GM23338 (cell line): ENCODE measurements around the gene TTC21B. TPM values are rescaled to one million over a fixed set of nuclear protein-coding genes. Genes with fewer than 3 reads are reported as not detected.

Source experiments
- ATAC-seq: fragments of 200-7000 bp; cut with Tn5 transposase; 3 replicates; pipeline ENCODE4 v1.9.1; 2020
- DNase-seq: peaks from one replicate; pipeline ENCODE4 v3.0.0-alpha.2; 2015; ENCODE audit warnings: low spot score
- H2AFZ ChIP-seq: fragments of 200-600 bp; sonication (generic); 2 replicates; pipeline ENCODE4 v1.8.0; 2016; ENCODE audit warnings: antibody characterized with exemption, mild to moderate bottlenecking, moderate library complexity
- H3F3A ChIP-seq: fragments of 200-600 bp; sonication (generic); replicated peaks from 2 replicates; pipeline ENCODE4 v1.8.0; 2017; ENCODE audit warnings: antibody characterized with exemption, mixed run types, low read depth
- H3K27ac ChIP-seq: fragments of 200-600 bp; sonication (generic); 2 replicates; pipeline ENCODE4 v1.6.1; 2016; ENCODE audit warnings: low read depth
- H3K27me3 ChIP-seq: fragments of 200-600 bp; sonication (generic); 2 replicates; pipeline ENCODE4 v1.8.0; 2016; ENCODE audit warnings: mild to moderate bottlenecking, mixed run types, moderate library complexity; ENCODE audit not compliant: insufficient read depth
- H3K36me3 ChIP-seq: fragments of 200-600 bp; sonication (generic); 2 replicates; pipeline ENCODE4 v1.8.0; 2016; ENCODE audit warnings: mild to moderate bottlenecking; ENCODE audit not compliant: insufficient read depth
- H3K4me1 ChIP-seq: fragments of 200-600 bp; sonication (generic); 2 replicates; pipeline ENCODE4 v1.8.0; 2016; ENCODE audit warnings: mild to moderate bottlenecking, moderate library complexity; ENCODE audit not compliant: insufficient read depth
- H3K4me2 ChIP-seq: fragments of 200-600 bp; sonication (generic); 2 replicates; pipeline ENCODE4 v1.7.1; 2017; ENCODE audit warnings: mixed run types
- H3K4me3 ChIP-seq: fragments of 200-600 bp; sonication (generic); 2 replicates; pipeline ENCODE4 v1.6.1; 2016; ENCODE audit warnings: mixed run types
- H3K79me2 ChIP-seq: fragments of 200-600 bp; sonication (generic); replicated peaks from 2 replicates; pipeline ENCODE4 v1.8.0; 2017; ENCODE audit warnings: mild to moderate bottlenecking; ENCODE audit not compliant: insufficient read depth
- H3K9me2 ChIP-seq: fragments of 200-600 bp; sonication (generic); 2 replicates; pipeline ENCODE4 v1.8.0; 2017; ENCODE audit not compliant: insufficient read depth
- H4K20me1 ChIP-seq: fragments of 200-600 bp; sonication (generic); replicated peaks from 2 replicates; pipeline ENCODE4 v1.8.0; 2017; ENCODE audit warnings: mild to moderate bottlenecking; ENCODE audit not compliant: insufficient read depth
- H3K27ac Mint-ChIP-seq: 2 replicates; pipeline ENCODE4 v1.8.0; 2020; ENCODE audit warnings: inconsistent platforms, mild to moderate bottlenecking, moderate library complexity, mixed read lengths
- H3K27me3 Mint-ChIP-seq: 3 replicates; pipeline ENCODE4 v1.8.0; 2022; ENCODE audit warnings: low read depth, mild to moderate bottlenecking, moderate library complexity, mixed read lengths, inconsistent platforms; ENCODE audit not compliant: insufficient read depth, poor library complexity
- H3K36me3 Mint-ChIP-seq: 3 replicates; pipeline ENCODE4 v1.8.0; 2021; ENCODE audit warnings: low read depth, mild to moderate bottlenecking, inconsistent platforms, moderate library complexity, mixed read lengths
- H3K4me1 Mint-ChIP-seq: 3 replicates; pipeline ENCODE4 v1.8.0; 2020; ENCODE audit warnings: mild to moderate bottlenecking, inconsistent platforms, mixed read lengths
- H3K4me3 Mint-ChIP-seq: 3 replicates; pipeline ENCODE4 v1.8.0; 2021; ENCODE audit warnings: moderate library complexity, mild to moderate bottlenecking, inconsistent platforms, mixed read lengths
- H3K9me3 Mint-ChIP-seq: 3 replicates; pipeline ENCODE4 v1.8.0; 2020; ENCODE audit warnings: moderate library complexity, mild to moderate bottlenecking, inconsistent platforms, mixed read lengths
- CREB1 ChIP-seq: fragments of 250-450 bp; sonication (Bioruptor Pico); IDR thresholded peaks from 2 replicates; pipeline ENCODE4 v1.5.0; 2020; ENCODE audit warnings: low read depth, mild to moderate bottlenecking, moderate library complexity
- EZH2 ChIP-seq: fragments of 200-600 bp; sonication (generic); IDR thresholded peaks from one replicate; pipeline ENCODE4 v1.8.0; 2017; ENCODE audit warnings: antibody characterized with exemption, mild to moderate bottlenecking, low read depth; ENCODE audit not compliant: unreplicated experiment
- EZH2phosphoT487 ChIP-seq: fragments of 200-600 bp; sonication (generic); IDR thresholded peaks from one replicate; pipeline ENCODE4 v1.8.1; 2018; ENCODE audit warnings: antibody characterized with exemption; ENCODE audit not compliant: unreplicated experiment
- JUNB ChIP-seq: IDR thresholded peaks from one replicate; pipeline ENCODE4 v1.6.1; 2016; ENCODE audit warnings: antibody characterized with exemption; ENCODE audit not compliant: unreplicated experiment
- NANOG ChIP-seq: IDR thresholded peaks from 2 replicates; pipeline ENCODE4 v1.6.1; 2016; ENCODE audit warnings: antibody characterized with exemption, borderline replicate concordance
- POLR2AphosphoS5 ChIP-seq: IDR thresholded peaks from 2 replicates; pipeline ENCODE4 v1.6.1; 2016; ENCODE audit warnings: antibody characterized with exemption, low read depth
- STAT1 ChIP-seq: IDR thresholded peaks from one replicate; pipeline ENCODE4 v1.6.1; 2016; ENCODE audit warnings: antibody characterized with exemption; ENCODE audit not compliant: unreplicated experiment
- ZNF114 ChIP-seq: fragments of 250-450 bp; sonication (Bioruptor Pico); IDR thresholded peaks from 2 replicates; pipeline ENCODE4 v1.5.0; 2020; ENCODE audit warnings: mild to moderate bottlenecking, moderate library complexity
- ZNF331 ChIP-seq: fragments of 250-450 bp; sonication (Bioruptor Pico); IDR thresholded peaks from 2 replicates; pipeline ENCODE4 v1.5.0; 2020; ENCODE audit warnings: low read depth, mild to moderate bottlenecking, moderate library complexity
- polyA plus RNA-seq: library from polyadenylated mRNA; unstranded; fragments of >200 nt; fragmentation: Nextera tagmentation; extraction: Ambion mirVana; gene quantifications from 2 replicates; pipeline ENCODE4 v1.2.1, GENCODE V29; 2016
- total RNA-seq: library from RNA; depleted of rRNA; stranded (reverse); fragments of >200 nt; shearing (Covaris generic); gene quantifications from 2 replicates; pipeline ENCODE4 v1.2.3, GENCODE V29; 2014
- TF ChIP-seq, protein P1 (sequence below): IDR thresholded peaks from one replicate; pipeline ENCODE4 v1.6.1; 2018; ENCODE audit warnings: antibody characterized with exemption; ENCODE audit not compliant: unreplicated experiment
- TF ChIP-seq, protein P2 (sequence below): fragments of 250-450 bp; sonication (Bioruptor Pico); IDR thresholded peaks from 2 replicates; pipeline ENCODE4 v1.5.0; 2020; ENCODE audit warnings: mild to moderate bottlenecking, moderate library complexity

The TTC21B gene
- total and polyA plus RNA-seq, 2 experiments from 2014 or later, result 10.1 to 32.8 TPM

DNA sequence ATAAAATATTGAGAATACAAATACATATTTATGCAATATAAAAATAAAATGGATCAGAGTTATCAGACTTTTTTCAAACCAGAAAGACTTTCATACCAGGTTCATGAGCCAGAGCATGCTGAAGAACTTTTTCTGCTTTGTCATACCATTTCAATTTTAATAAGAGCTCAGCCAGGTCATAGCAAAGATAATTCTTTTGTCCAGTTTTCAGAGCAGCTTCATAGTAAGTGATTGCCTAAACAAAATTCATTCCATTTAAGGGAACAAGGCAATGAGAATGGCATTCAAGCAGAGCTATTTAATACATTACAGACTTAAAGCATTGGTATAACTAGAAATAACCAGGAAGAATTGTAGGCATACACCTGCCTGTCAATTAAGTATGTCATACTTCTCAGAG, 42.3 kb downstream of the TTC21B start:
- no peaks in the 10 kb centered on the region for H3K27me3 ChIP-seq
- no peaks in the 10 kb centered on the region for H3K9me2 ChIP-seq
- no peak for TF ChIP-seq POLR2AphosphoS5
- Mint-ChIP-seq H3K36me3 (peaks cover 21% of the 10 kb centered on the region; the same call in 2 of the 3 replicates), H3K9me3 (no peaks in the 10 kb centered on the region), H3K27me3 (peaks cover 3% of the 10 kb centered on the region), H3K27ac (no peak overlapping the region), H3K4me1 (no peaks in the 10 kb centered on the region), H3K4me3 (no peak overlapping the region)
- DNase-seq (no peak), ATAC-seq (no peak)
- peaks cover 8% of the 10 kb centered on the region; the same call in 1 of the 2 replicates for H3K36me3 ChIP-seq
- H3K4me1 ChIP-seq, result no peaks in the 10 kb centered on the region
- no peaks in the 10 kb centered on the region for H3F3A ChIP-seq
- no peak overlapping the region for H2AFZ ChIP-seq
- H3K27ac ChIP-seq, result no peak overlapping the region
- no peak overlapping the region for H3K4me3 ChIP-seq
- H4K20me1 ChIP-seq, result no peaks in the 10 kb centered on the region
- H3K4me2 ChIP-seq, result no peak overlapping the region
- no peaks in the 10 kb centered on the region for H3K79me2 ChIP-seq

DNA sequence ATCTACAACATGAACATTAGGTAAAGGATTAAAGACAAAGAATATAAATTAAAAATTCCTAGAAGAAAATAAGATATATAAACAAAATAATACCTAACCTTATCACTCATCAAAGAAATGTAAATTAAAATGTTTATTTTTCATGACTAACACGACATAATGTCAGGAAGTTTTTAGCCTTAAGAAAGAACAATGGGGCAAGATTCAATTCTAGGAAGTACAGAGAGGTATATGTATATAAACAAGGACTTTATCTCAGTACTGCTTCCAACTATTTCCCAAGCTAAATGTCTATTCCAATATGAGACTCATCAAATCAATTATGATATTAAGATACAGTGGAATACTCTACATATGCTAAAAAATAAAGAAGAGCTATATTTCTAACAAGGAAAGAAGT, 44.1 kb downstream of the TTC21B start:
- DNase-seq (no peak), ATAC-seq (no peak)
- no peaks in the 10 kb centered on the region for H3F3A ChIP-seq
- no peaks in the 10 kb centered on the region for H4K20me1 ChIP-seq
- no peak overlapping the region for H3K4me3 Mint-ChIP-seq
- H3K4me3 ChIP-seq, result no peak overlapping the region
- H2AFZ ChIP-seq, result no peak overlapping the region
- no peaks in the 10 kb centered on the region for H3K9me3 Mint-ChIP-seq
- peaks cover 8% of the 10 kb centered on the region; the same call in 1 of the 2 replicates for H3K36me3 ChIP-seq
- no peak overlapping the region for H3K4me2 ChIP-seq
- TF ChIP-seq NANOG (no peak), CREB1 (CRISPR knock-in tag) (no peak), EZH2phosphoT487 (no peak), ZNF331 (CRISPR knock-in tag) (no peak), EZH2 (no peak), STAT1 (no peak), POLR2AphosphoS5 (no peak), ZNF114 (CRISPR knock-in tag) (no peak), JUNB (no peak)
- TF ChIP-seq, protein P1, sequence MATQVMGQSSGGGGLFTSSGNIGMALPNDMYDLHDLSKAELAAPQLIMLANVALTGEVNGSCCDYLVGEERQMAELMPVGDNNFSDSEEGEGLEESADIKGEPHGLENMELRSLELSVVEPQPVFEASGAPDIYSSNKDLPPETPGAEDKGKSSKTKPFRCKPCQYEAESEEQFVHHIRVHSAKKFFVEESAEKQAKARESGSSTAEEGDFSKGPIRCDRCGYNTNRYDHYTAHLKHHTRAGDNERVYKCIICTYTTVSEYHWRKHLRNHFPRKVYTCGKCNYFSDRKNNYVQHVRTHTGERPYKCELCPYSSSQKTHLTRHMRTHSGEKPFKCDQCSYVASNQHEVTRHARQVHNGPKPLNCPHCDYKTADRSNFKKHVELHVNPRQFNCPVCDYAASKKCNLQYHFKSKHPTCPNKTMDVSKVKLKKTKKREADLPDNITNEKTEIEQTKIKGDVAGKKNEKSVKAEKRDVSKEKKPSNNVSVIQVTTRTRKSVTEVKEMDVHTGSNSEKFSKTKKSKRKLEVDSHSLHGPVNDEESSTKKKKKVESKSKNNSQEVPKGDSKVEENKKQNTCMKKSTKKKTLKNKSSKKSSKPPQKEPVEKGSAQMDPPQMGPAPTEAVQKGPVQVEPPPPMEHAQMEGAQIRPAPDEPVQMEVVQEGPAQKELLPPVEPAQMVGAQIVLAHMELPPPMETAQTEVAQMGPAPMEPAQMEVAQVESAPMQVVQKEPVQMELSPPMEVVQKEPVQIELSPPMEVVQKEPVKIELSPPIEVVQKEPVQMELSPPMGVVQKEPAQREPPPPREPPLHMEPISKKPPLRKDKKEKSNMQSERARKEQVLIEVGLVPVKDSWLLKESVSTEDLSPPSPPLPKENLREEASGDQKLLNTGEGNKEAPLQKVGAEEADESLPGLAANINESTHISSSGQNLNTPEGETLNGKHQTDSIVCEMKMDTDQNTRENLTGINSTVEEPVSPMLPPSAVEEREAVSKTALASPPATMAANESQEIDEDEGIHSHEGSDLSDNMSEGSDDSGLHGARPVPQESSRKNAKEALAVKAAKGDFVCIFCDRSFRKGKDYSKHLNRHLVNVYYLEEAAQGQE, result no peak
- TF ChIP-seq, protein P2, sequence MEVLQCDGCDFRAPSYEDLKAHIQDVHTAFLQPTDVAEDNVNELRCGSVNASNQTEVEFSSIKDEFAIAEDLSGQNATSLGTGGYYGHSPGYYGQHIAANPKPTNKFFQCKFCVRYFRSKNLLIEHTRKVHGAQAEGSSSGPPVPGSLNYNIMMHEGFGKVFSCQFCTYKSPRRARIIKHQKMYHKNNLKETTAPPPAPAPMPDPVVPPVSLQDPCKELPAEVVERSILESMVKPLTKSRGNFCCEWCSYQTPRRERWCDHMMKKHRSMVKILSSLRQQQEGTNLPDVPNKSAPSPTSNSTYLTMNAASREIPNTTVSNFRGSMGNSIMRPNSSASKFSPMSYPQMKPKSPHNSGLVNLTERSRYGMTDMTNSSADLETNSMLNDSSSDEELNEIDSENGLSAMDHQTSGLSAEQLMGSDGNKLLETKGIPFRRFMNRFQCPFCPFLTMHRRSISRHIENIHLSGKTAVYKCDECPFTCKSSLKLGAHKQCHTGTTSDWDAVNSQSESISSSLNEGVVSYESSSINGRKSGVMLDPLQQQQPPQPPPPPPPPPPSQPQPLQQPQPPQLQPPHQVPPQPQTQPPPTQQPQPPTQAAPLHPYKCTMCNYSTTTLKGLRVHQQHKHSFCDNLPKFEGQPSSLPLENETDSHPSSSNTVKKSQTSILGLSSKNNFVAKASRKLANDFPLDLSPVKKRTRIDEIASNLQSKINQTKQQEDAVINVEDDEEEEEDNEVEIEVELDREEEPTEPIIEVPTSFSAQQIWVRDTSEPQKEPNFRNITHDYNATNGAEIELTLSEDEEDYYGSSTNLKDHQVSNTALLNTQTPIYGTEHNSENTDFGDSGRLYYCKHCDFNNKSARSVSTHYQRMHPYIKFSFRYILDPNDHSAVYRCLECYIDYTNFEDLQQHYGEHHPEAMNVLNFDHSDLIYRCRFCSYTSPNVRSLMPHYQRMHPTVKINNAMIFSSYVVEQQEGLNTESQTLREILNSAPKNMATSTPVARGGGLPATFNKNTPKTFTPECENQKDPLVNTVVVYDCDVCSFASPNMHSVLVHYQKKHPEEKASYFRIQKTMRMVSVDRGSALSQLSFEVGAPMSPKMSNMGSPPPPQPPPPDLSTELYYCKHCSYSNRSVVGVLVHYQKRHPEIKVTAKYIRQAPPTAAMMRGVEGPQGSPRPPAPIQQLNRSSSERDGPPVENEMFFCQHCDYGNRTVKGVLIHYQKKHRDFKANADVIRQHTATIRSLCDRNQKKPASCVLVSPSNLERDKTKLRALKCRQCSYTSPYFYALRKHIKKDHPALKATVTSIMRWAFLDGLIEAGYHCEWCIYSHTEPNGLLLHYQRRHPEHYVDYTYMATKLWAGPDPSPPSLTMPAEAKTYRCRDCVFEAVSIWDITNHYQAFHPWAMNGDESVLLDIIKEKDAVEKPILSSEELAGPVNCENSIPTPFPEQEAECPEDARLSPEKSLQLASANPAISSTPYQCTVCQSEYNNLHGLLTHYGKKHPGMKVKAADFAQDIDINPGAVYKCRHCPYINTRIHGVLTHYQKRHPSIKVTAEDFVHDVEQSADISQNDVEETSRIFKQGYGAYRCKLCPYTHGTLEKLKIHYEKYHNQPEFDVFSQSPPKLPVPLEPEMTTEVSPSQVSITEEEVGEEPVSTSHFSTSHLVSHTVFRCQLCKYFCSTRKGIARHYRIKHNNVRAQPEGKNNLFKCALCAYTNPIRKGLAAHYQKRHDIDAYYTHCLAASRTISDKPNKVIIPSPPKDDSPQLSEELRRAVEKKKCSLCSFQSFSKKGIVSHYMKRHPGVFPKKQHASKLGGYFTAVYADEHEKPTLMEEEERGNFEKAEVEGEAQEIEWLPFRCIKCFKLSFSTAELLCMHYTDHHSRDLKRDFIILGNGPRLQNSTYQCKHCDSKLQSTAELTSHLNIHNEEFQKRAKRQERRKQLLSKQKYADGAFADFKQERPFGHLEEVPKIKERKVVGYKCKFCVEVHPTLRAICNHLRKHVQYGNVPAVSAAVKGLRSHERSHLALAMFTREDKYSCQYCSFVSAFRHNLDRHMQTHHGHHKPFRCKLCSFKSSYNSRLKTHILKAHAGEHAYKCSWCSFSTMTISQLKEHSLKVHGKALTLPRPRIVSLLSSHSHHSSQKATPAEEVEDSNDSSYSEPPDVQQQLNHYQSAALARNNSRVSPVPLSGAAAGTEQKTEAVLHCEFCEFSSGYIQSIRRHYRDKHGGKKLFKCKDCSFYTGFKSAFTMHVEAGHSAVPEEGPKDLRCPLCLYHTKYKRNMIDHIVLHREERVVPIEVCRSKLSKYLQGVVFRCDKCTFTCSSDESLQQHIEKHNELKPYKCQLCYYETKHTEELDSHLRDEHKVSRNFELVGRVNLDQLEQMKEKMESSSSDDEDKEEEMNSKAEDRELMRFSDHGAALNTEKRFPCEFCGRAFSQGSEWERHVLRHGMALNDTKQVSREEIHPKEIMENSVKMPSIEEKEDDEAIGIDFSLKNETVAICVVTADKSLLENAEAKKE (CRISPR knock-in tag), result no peak
- H3K4me1 Mint-ChIP-seq, result no peaks in the 10 kb centered on the region
- H3K27ac ChIP-seq, result no peak overlapping the region
- H3K27ac Mint-ChIP-seq, result no peak overlapping the region
- H3K36me3 Mint-ChIP-seq, result peaks cover 17% of the 10 kb centered on the region; the same call in 2 of the 3 replicates
- H3K4me1 ChIP-seq, result no peaks in the 10 kb centered on the region
- H3K9me2 ChIP-seq, result no peaks in the 10 kb centered on the region
- H3K27me3 Mint-ChIP-seq, result peaks cover 3% of the 10 kb centered on the region
- H3K27me3 ChIP-seq, result no peaks in the 10 kb centered on the region
- H3K79me2 ChIP-seq, result no peaks in the 10 kb centered on the region
